Erythroblast (primary cell): ENCODE measurements around the gene SCNN1A.

Source experiments
- GATA1 ChIP-seq: IDR thresholded peaks from 2 replicates; pipeline ENCODE4 v1.6.1; 2011; ENCODE audit warnings: low read depth, mild to moderate bottlenecking, control low read depth, low read length, moderate library complexity
- POLR2A ChIP-seq: IDR thresholded peaks from 2 replicates; pipeline ENCODE4 v1.6.1; 2011; ENCODE audit warnings: mild to moderate bottlenecking, low read length

DNA sequence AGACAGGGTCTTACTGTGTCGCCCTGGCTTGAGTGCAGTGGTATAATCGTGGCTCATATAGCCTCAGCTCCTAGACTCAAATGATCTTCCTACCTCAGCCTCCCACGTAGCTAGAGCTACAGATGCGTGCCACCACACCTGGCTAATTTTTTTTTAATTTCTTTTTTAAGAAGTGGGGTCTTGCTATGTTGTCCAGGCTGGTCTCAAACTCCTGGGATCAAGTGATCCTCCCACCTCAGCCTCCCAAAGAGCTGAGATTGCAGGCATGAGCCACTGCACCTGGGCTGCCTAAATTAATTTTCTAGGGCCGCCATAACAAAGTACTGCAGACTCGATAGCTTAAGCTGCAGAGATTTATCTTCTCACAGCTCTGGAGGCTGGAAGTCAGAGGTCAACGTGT lies 17.7 kb upstream of the SCNN1A start:
- no peak for TF ChIP-seq POLR2A
- no peak for TF ChIP-seq GATA1
